Fibroblast of lung (primary cell): Measurements from ENCODE around the gene MTA1.

ENCODE experiments used
- EZH2 ChIP-seq: IDR thresholded peaks from 2 replicates; pipeline ENCODE4 v1.5.1; 2012; ENCODE audit warnings: low read length, control low read depth, mild to moderate bottlenecking; ENCODE audit errors: missing control alignments
- TF ChIP-seq, protein P1 (sequence below), 2 donors: IDR thresholded peaks in 1 of 2; conservative IDR thresholded peaks in 1 of 2; 1 replicate in 1 of 2; 2 replicates in 1 of 2; pipeline ENCODE4 v1.5.1; 2011 to 2012; ENCODE audit warnings: low read length in 2 of 2, control low read depth in 1 of 2, inconsistent platforms in 1 of 2, low read depth in 1 of 2, mild to moderate bottlenecking in 1 of 2

DNA sequence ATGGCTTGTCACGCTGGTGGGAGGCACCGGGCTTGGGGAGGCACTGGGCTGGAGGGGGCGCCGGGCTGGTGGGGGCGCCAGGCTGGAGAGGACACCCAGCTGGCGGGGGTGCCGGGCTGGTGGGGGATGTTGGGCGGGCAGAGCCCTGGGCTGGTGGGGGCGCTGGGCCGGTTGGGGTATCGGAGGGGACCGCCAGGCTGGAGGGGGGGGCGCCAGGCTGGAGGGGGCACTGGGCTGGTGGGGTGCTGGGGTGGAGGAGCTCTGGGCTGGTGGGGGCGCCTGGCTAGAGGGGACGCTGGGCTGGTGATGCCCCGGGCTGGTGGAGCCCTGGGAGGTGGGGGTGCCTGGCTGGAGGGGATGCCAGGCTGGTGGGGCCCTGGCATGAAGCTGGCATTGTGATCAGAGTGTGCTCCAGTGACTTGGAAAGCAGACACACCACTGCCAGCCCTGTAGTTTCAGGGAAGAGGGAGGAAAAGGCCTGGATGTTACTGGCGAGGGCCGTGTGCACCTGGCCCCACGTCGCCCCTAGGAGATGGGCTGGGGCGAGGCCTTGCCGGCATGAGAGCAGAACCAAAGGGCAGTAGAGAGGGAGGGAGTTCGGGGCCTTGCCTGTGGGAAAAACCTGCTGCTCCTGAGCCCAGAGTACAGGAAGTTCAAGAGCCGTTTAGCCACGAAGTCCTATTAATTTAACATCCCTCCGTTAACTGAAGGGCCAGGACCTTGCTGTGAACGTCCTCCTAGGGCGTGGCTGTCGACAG is 84.5 kb downstream of the MTA1 start:
- TF ChIP-seq, protein P1, sequence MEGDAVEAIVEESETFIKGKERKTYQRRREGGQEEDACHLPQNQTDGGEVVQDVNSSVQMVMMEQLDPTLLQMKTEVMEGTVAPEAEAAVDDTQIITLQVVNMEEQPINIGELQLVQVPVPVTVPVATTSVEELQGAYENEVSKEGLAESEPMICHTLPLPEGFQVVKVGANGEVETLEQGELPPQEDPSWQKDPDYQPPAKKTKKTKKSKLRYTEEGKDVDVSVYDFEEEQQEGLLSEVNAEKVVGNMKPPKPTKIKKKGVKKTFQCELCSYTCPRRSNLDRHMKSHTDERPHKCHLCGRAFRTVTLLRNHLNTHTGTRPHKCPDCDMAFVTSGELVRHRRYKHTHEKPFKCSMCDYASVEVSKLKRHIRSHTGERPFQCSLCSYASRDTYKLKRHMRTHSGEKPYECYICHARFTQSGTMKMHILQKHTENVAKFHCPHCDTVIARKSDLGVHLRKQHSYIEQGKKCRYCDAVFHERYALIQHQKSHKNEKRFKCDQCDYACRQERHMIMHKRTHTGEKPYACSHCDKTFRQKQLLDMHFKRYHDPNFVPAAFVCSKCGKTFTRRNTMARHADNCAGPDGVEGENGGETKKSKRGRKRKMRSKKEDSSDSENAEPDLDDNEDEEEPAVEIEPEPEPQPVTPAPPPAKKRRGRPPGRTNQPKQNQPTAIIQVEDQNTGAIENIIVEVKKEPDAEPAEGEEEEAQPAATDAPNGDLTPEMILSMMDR (conservative IDR thresholded peaks at IDR 0.05 in 1 of 2, IDR thresholded peaks at IDR 0.05 in 1 of 2; ENCODE audit: low read depth in 1 of 2, low read length in 2 of 2), result no peak
- TF ChIP-seq EZH2, result no peak
